ENCODE data around the gene SEMA7A.

DNA sequence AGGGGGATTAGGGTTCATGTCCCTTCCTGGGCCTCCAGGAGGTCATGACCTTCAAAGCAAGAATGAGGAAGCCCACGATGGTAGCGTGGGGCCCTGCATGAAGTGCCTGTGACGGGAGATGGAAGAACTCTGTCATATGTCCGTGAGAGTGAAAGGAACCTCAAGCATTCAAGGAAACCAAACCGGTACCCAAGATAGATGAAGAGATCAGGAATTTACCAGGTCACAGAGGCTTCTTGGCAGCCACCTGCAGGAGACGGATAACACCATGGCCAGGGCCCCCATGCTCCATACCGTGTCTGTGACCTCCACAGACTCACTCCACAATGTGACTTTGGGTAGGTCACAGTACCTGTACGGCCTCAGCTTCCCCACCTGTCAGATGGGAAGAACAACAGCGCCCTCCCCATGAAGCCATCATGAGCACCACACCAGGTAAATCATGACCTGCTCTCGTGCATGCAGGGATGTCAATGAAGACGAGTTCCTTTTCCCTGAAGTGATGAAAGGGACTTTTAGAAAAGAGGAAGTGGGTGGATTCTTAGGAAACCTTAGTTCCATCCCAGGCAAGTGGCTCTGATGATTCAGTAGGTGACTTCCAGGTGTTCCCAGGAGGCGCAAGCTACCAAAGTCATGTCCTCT, 43.0 kb downstream of the SEMA7A start:
- TF ChIP-seq, protein P1, sequence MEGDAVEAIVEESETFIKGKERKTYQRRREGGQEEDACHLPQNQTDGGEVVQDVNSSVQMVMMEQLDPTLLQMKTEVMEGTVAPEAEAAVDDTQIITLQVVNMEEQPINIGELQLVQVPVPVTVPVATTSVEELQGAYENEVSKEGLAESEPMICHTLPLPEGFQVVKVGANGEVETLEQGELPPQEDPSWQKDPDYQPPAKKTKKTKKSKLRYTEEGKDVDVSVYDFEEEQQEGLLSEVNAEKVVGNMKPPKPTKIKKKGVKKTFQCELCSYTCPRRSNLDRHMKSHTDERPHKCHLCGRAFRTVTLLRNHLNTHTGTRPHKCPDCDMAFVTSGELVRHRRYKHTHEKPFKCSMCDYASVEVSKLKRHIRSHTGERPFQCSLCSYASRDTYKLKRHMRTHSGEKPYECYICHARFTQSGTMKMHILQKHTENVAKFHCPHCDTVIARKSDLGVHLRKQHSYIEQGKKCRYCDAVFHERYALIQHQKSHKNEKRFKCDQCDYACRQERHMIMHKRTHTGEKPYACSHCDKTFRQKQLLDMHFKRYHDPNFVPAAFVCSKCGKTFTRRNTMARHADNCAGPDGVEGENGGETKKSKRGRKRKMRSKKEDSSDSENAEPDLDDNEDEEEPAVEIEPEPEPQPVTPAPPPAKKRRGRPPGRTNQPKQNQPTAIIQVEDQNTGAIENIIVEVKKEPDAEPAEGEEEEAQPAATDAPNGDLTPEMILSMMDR (IDR thresholded peaks at IDR 0.05; ENCODE audit: poor library complexity): no peak
- no peak for TF ChIP-seq EZH2 (IDR thresholded peaks at IDR 0.05; ENCODE audit: borderline replicate concordance)
- TF ChIP-seq EZH2phosphoT487 (IDR thresholded peaks at IDR 0.05; ENCODE audit: low read depth, severe bottlenecking, unreplicated experiment): no peak

Data from hepatocyte (in vitro differentiated cells).